DOHH2 (cell line): ENCODE data around the gene IFT74.

Experiments
- H3F3A ChIP-seq: fragments of 200-600 bp; sonication (generic), shearing (Covaris generic); 2 replicates; pipeline ENCODE4 v1.6.0; 2016; ENCODE audit warnings: antibody characterized with exemption, mild to moderate bottlenecking; ENCODE audit not compliant: control insufficient read depth, insufficient read depth
- H3K27ac ChIP-seq: fragments of 200-600 bp; sonication (generic); 2 replicates; pipeline ENCODE4 v1.5.1; 2014; ENCODE audit warnings: low read depth, mild to moderate bottlenecking, low read length, moderate library complexity
- H3K27me3 ChIP-seq: fragments of 200-600 bp; sonication (generic); 2 replicates; pipeline ENCODE4 v1.6.1; 2014; ENCODE audit warnings: mild to moderate bottlenecking, low read length, mixed read lengths; ENCODE audit not compliant: control insufficient read depth
- H3K36me3 ChIP-seq: fragments of 200-600 bp; sonication (generic); 2 replicates; pipeline ENCODE4 v1.6.1; 2014; ENCODE audit warnings: mild to moderate bottlenecking, low read length, moderate library complexity, mixed read lengths; ENCODE audit not compliant: control insufficient read depth
- H3K4me1 ChIP-seq: fragments of 200-600 bp; sonication (generic); 2 replicates; pipeline ENCODE4 v1.6.1; 2014; ENCODE audit warnings: mild to moderate bottlenecking, low read length, mixed read lengths; ENCODE audit not compliant: control insufficient read depth
- H3K4me2 ChIP-seq: fragments of 200-600 bp; sonication (generic); 2 replicates; pipeline ENCODE4 v1.6.0; 2014; ENCODE audit warnings: mild to moderate bottlenecking, low read length, moderate library complexity
- H3K4me3 ChIP-seq: fragments of 200-600 bp; sonication (generic); 2 replicates; pipeline ENCODE4 v1.5.1; 2014; ENCODE audit warnings: mild to moderate bottlenecking, low read length, mixed read lengths
- H3K79me2 ChIP-seq: fragments of 200-600 bp; sonication (generic); 2 replicates; pipeline ENCODE4 v1.6.1; 2014; ENCODE audit warnings: mild to moderate bottlenecking, low read length, mixed read lengths; ENCODE audit not compliant: control insufficient read depth
- H3K9me2 ChIP-seq: fragments of 200-600 bp; sonication (generic); replicated peaks from 2 replicates; pipeline ENCODE4 v1.6.1; 2014; ENCODE audit warnings: mild to moderate bottlenecking, low read length, mixed read lengths; ENCODE audit not compliant: control insufficient read depth
- H3K9me3 ChIP-seq: fragments of 200-600 bp; sonication (generic); 2 replicates; pipeline ENCODE4 v1.6.1; 2014; ENCODE audit warnings: antibody characterized with exemption, low read length, mixed read lengths; ENCODE audit not compliant: control insufficient read depth, insufficient read depth
- H4K20me1 ChIP-seq: fragments of 200-600 bp; sonication (generic); 2 replicates; pipeline ENCODE4 v1.6.0; 2014; ENCODE audit warnings: low read depth, mild to moderate bottlenecking, antibody characterized with exemption, low read length, moderate library complexity; ENCODE audit not compliant: control insufficient read depth, insufficient read depth
- EZH2phosphoT487 ChIP-seq: fragments of 200-600 bp; sonication (generic); IDR thresholded peaks from 2 replicates; pipeline ENCODE4 v1.6.1; 2017; ENCODE audit warnings: borderline replicate concordance, mild to moderate bottlenecking, antibody characterized with exemption, low read length, moderate library complexity, mixed read lengths
- TF ChIP-seq, protein P1 (sequence below): fragments of 200-600 bp; sonication (generic); IDR thresholded peaks from one replicate; pipeline ENCODE4 v1.5.1; 2014; ENCODE audit warnings: antibody characterized with exemption, mild to moderate bottlenecking, low read depth, low read length; ENCODE audit not compliant: poor library complexity, severe bottlenecking

IFT74 gene

DNA sequence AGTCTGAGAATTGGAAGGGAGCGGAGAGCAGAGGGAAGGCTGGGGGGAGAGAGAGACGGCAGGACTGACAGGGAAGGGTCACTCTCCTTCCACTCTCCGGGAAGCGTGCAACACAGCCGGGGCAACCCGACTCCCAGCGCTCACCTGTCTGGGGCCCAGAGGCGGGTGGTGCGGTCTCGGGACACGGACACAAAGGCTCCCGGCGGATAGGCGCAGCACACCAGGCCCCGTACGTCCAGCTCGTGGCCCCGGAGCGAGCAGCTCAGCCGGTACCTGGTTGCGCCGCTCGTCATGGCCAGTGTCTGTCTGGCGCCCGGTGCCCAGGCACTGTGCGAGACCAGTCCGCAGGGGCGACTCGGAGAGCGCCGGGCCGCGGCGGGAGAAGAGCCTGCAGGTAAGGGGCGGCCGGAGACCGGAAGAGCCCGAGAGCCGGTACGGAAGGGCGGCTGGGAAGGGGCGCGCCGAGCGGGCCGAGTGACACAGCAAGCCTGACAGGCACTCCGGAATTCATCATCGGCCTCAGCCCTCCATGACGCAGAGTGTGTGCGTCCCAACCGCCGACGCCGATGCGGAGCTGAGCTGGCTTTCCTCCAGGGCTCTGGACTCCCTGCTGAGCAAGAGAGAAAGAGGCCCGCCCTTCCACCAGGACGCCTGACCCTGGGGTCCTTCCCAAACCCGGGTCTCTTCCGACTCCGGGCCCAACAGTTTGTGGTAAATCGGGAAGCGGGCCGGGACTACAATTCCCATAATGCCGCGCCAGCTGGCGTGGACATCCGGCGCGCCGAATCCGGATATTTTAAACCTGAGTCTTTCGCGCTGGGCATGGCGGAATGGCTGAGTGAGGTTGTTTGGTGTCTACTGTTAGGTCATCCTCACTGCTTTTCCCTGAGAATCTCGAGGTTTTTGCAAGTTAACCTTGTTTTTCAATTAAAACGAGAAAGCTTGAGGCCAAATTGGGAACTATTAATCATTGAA lies 9.2 kb upstream of the IFT74 start, which contains the start of gene PLAA:
Gene PLAA (minus strand): TSS at position 490 of the 975 bp plus-strand sequence. CDS start 197 bp downstream, at position 293.
- Histone ChIP-seq H3K79me2 (peaks cover 54% of the 10 kb centered on the region), H3K4me1 (peaks cover 21% of the 10 kb centered on the region), H3K36me3 (peaks cover 18% of the 10 kb centered on the region), H3K4me2 (peak within 1 kb of the TSS; percentile 94), H3K9me2 (no peaks in the 10 kb centered on the region), H3K9me3 (no peaks in the 10 kb centered on the region), H3F3A (0 out of 2 replicates have a peak, but pooled peaks cover 3% of the 10 kb centered on the region), H4K20me1 (no peaks in the 10 kb centered on the region; the same call in 1 of the 2 replicates), H3K27me3 (no peaks in the 10 kb centered on the region), H3K4me3 (peak within 1 kb of the TSS; percentile 91), H3K27ac (peak within 1 kb of the TSS; percentile 65)
- TF ChIP-seq EZH2phosphoT487 = no peak
- TF ChIP-seq, protein P1, sequence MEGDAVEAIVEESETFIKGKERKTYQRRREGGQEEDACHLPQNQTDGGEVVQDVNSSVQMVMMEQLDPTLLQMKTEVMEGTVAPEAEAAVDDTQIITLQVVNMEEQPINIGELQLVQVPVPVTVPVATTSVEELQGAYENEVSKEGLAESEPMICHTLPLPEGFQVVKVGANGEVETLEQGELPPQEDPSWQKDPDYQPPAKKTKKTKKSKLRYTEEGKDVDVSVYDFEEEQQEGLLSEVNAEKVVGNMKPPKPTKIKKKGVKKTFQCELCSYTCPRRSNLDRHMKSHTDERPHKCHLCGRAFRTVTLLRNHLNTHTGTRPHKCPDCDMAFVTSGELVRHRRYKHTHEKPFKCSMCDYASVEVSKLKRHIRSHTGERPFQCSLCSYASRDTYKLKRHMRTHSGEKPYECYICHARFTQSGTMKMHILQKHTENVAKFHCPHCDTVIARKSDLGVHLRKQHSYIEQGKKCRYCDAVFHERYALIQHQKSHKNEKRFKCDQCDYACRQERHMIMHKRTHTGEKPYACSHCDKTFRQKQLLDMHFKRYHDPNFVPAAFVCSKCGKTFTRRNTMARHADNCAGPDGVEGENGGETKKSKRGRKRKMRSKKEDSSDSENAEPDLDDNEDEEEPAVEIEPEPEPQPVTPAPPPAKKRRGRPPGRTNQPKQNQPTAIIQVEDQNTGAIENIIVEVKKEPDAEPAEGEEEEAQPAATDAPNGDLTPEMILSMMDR = peak; percentile 19

DNA sequence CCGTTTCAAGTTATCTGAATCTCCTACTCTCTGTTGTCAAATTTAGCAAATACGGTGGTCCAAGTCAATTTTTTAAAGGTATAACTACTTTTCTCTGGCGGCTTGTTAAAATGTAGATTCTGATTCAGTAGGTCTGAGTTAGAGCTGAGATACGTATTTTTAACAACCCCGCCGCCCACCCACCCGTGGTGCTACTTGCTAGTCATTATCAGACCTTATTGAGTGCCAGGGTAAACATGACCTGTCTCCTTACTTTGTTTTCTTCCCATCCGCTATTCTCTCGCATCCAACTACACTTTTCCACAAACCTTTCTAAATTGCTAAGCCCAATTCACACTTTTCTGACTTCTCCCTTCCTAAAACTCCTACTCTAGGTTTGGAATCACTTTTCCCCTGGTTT lies 8.5 kb upstream of the IFT74 start:
- H3K4me3 ChIP-seq = peak overlapping the region; percentile 91
- TF ChIP-seq, protein P1 = no peak
- no peak for TF ChIP-seq EZH2phosphoT487
- no peaks in the 10 kb centered on the region for H3K27me3 ChIP-seq
- H3K4me2 ChIP-seq = peak overlapping the region; percentile 94
- peaks cover 21% of the 10 kb centered on the region for H3K4me1 ChIP-seq
- no peaks in the 10 kb centered on the region for H3K9me2 ChIP-seq
- H3K79me2 ChIP-seq = peaks cover 47% of the 10 kb centered on the region
- H4K20me1 ChIP-seq = no peaks in the 10 kb centered on the region; the same call in 1 of the 2 replicates
- H3K36me3 ChIP-seq = peaks cover 18% of the 10 kb centered on the region
- no peaks in the 10 kb centered on the region for H3K9me3 ChIP-seq
- H3F3A ChIP-seq = 0 out of 2 replicates have a peak, but pooled peaks cover 5% of the 10 kb centered on the region
- peak overlapping the region; percentile 65 for H3K27ac ChIP-seq

DNA sequence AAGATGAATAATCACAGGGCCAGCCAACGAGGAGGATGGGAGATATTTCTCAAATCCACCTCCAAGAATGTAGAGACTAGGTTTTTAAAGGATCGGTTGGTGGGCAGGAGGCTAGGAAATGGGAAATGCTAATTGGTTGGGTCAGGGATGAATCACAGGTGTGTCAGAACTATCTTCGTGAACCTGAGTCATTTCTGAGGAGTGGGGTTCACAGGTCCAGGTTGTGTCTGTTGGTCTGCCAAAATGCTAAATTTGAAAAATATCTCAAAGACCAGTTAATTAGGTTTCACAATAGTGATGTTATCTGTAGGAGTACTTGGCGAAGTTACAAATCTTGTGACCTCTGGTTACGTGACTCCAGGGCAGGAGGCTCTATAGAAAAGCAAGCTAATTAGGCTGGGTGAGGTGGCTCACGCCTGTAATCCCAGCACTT lies 6.6 kb upstream of the IFT74 start:
- H3K9me2 ChIP-seq = no peaks in the 10 kb centered on the region
- peaks cover 33% of the 10 kb centered on the region for H3K4me1 ChIP-seq
- peaks cover 4% of the 10 kb centered on the region; the same call in 1 of the 2 replicates for H3K36me3 ChIP-seq
- H3K27me3 ChIP-seq = no peaks in the 10 kb centered on the region
- no peak overlapping the region for H3K4me3 ChIP-seq
- peaks cover 28% of the 10 kb centered on the region for H3K79me2 ChIP-seq
- no peak overlapping the region for H3K4me2 ChIP-seq
- peaks cover 16% of the 10 kb centered on the region for H3F3A ChIP-seq
- TF ChIP-seq, protein P1 = no peak
- no peak for TF ChIP-seq EZH2phosphoT487
- no peaks in the 10 kb centered on the region; the same call in 1 of the 2 replicates for H4K20me1 ChIP-seq
- H3K27ac ChIP-seq = no peak overlapping the region
- H3K9me3 ChIP-seq = no peaks in the 10 kb centered on the region
